Stimulated activated CD4-positive, alpha-beta T cell treated with anti-CD3 and anti-CD28 coated beads, Interleukin-1b, Interleukin-23, amount 100 ng/mL, for 48 hours (primary cell): ENCODE results near the gene RPS25.
"Not testable (repeated sequence)": the region's sequence is repeated elsewhere in the genome, so short reads cannot be mapped to it uniquely, and the experiment has no call there.

Source experiments
- DNase-seq: peaks from one replicate; pipeline ENCODE4 v3.0.0-alpha.2; 2020

The RPS25 gene

DNA sequence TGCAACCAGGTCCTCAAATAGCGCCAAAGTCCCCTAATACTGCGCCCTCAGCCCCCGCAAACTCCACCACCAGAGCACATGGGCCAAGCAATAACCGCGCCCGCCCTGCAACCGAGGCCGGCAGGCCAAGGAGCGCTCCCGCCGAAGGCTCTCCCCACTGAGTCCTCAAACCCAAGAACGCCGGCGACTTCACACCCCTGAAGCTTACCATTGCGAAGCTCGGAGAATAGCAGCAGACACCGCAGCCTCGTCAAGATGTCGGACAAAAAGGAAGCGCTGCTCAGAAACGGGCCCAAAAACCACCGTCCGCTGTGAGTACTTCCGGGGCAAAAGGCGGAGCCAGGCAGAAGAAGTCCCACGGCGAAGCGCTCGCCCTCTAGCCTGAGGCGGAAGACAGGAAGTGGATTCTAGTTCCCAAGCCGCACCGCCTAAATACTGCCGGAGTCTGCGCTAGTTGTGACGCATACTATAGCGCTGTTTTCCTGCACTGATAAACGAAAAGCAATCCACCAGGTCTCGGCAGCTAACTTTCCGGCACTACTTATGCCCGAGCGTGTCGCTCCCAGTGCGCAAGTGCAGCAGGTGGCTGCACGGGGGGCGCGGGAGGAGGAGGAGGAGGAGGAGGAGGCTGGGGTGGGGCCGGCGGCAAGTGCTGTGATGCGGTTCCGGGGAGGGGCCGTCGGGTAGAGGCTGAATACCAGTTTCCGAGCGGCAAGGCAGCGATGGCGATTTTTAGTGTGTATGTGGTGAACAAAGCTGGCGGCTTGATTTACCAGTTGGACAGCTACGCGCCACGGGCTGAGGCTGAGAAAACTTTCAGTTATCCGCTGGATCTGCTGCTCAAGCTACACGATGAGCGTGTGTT is at the start of gene RPS25, which contains the start of gene TRAPPC4:
RPS25 (minus strand) TSS at position 270 of the 865 bp plus-strand sequence; CDS start at position 211, 59 bp downstream.
TRAPPC4 (plus strand) TSS at position 693 of the 865 bp plus-strand sequence; CDS start at position 723, 30 bp downstream.
- peak; percentile 96 for DNase-seq

GRCh38 chr11:119067371-119068222 is 49.5 kb upstream of the RPS25 start, which contains the start of gene VPS11:
Gene VPS11 (plus strand): TSS chr11:119067818. CDS start chr11:119067824, 6 bp downstream.
- peak; percentile 98 for DNase-seq

- DNase-seq, result peak; percentile 35
Observed at GRCh38 chr11:119065369-119065768, 47.2 kb upstream of the RPS25 start.

- no peak for DNase-seq
Observed at GRCh38 chr11:119062779-119063178, 44.6 kb upstream of the RPS25 start.

- DNase-seq, result no peak
Observed at GRCh38 chr11:119061256-119061655, 43.1 kb upstream of the RPS25 start.

DNA sequence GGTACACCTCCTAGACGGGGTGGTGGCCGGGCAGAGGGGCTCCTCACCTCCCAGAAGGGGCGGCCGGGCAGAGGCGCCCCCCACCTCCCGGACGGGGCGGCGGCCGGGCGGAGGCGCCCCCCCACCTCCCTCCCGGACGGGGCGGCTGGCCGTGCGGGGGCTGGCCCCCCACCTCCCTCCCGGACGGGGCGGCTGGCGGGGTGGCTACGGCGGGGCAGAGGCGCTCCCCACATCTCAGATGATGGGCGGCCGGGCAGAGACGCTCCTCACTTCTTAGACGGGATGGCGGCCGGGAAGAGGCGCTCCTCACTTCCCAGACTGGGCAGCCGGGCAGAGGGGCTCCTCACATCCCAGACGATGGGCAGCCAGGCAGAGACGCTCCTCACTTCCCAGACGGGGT is 41.0 kb upstream of the RPS25 start:
- not testable (repeated sequence) for DNase-seq

DNA sequence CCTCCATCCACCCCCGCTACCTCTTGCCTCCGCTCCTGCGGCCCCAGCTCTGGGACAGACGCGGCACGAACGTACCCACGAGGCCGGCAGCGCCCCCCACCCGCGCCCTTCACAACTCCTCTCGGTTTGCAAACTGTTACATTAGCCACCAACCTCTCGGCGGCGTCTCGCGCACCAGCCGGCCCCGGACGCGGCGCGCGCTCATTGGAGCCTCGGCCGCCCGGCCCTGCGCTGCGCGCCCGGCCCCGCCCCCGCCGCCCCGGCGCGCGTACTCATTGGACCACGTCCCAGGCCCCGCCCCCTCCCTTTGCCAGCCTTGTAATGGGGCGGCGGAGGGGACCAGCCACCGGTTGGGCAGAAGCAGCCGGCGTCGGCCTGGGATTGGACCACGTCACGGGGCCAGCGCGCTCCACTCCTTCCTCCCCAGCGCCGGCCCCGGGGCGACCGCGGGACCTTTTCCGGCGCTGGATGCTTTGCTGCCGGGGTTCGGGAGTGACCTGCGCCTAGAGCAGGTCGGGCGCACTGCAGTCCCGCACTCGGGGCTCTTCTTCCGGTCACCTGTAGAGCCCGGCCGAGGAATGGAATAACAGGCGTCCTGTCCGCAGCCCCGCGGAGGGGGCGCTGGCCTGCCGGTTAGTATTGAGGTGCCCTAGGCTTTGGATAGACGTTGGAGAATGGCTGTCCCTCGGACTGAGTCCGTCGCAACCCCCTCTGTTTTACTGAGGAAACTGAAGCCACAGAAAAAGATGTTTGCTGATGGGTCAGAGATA is 39.0 kb upstream of the RPS25 start, which contains the start of gene HYOU1:
HYOU1 (minus strand) TSS at position 206 of the 770 bp plus-strand sequence. CDS start 1,045 bp downstream, outside the sequence.
- DNase-seq, result peak; percentile 98

- peak; percentile 41 for DNase-seq
Observed at GRCh38 chr11:119056421-119056999, 38.4 kb upstream of the RPS25 start.

GRCh38 chr11:119055901-119056300 is 37.8 kb upstream of the RPS25 start:
- no peak for DNase-seq

GRCh38 chr11:119054418-119054817 is 36.3 kb upstream of the RPS25 start:
- DNase-seq, result no peak

DNA sequence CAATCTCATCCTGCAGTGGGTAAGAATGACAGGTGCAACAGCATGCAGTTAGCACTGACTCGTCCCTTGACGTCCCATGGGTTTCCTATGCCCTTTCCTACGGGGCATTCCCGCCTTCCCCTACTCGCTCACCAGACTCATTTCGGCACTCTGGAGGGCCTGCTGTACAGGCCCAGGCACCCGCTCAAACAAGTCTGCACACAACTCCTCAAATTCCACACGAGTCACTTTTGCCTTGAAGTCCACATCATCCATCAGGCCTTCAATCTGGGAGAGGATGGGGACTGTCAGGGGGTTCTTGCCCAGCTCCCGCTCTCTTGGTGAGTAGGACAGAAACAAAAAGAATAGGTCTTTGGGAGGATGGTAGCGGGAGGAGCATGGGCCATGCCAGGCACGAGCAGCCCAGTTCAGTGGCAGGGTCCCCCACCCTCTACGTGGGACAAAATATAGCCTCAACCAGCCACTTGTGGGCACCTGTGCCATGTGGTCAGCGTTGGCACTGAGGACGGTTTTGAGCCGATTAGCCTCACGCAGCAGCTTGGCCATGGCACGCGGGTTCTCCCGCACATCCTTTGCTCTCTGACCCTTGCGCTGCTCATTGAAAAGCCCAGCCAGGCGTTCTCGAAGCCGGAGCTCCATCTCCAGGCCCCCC is 34.1 kb upstream of the RPS25 start:
- DNase-seq, result no peak

DNA sequence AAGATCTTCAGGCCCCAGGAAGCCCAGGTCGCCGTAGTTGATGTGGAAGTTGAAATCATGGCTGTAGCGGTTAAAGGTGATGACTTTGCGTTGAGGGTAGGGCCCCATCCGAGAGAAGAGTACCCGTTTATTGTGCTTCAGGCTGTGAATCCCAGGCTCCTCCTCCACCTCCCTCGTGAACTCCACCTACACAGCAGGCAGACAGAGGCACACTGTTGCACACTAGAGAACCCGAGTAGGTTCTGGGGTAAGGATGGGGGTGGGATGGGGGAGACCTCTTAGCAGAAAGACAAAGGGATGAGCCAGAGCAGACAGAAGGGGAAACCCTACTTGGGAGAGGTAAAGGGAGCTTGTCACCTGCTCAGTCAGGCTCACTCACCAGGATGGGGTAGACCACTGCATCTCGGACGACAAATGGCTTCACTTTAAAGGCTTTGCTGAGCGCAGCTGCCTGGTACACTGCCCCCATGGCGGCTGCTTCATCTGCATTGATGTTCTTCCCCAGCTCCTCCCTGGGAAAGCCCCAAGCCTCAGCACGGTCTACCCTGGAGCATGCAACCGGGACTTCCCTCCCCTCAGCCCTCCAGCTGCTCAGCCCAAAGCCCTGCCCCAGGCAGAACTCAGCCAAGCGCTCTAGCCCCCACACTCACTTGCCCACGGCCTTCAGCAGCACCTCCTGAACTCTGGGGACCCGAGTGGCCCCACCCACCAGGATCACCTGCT is 33.5 kb upstream of the RPS25 start:
- no peak for DNase-seq

DNA sequence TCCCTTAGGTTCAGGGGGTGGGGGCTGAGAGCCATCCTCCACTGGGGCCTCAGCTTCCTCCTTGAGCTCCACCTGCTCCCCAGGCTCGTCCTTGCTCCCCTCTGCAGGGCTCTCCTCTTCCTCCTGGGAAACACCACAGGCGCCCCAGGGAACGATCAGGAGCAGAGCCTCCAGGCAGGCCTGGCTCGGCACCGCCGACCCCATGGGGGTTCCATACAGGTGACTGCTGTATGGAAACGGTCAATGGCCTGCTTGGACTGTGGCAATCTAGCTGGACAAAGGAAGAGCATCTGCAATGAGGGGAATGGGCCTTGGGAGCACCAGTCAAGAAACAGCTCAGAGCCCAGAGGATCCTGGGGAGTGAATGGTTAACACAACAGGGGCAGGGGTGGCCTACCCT is 30.9 kb upstream of the RPS25 start:
- no peak for DNase-seq

- no peak for DNase-seq
Observed at GRCh38 chr11:119048644-119049043, 30.5 kb upstream of the RPS25 start.

DNA sequence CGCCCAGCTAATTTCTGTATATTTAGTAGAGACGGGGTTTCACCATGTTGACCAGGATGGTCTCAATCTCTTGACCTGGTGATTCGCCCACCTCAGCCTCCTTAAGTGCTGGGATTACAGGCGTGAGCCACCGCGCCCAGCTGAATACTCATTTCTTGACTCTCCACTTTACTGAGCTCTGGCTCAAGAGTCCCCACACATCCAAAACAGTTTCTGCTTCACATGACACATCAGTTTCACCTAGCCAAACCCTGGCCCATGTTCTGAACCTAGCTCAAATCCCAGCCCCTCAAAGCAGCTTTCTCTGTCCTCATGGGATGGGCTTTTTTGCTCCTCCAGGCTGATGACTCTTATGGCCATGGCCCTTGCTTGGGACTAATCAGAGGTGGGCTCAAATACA is 29.1 kb upstream of the RPS25 start:
- DNase-seq, result no peak

DNA sequence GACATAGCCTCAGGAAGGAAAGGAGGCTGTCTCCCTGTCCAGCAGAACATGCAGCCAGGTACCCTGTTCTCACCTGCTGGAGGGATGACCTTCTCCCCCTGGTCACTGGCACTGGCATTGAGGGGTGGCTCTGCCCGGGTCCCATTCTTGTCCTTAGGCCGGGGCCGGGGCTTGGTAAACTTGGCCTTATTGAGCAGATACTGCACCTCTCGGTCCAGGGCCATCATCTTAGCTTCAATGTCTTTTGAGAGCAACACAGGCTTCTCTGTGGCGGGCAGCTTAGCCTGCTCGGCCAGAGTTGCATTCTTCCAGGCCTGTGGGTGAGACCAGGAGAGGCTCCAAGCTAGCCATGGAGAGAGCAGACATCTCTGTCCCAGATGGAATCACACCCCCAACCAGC is 28.3 kb upstream of the RPS25 start:
- no peak for DNase-seq

GRCh38 chr11:119044708-119045107 is 26.6 kb upstream of the RPS25 start:
- DNase-seq, result no peak

DNA sequence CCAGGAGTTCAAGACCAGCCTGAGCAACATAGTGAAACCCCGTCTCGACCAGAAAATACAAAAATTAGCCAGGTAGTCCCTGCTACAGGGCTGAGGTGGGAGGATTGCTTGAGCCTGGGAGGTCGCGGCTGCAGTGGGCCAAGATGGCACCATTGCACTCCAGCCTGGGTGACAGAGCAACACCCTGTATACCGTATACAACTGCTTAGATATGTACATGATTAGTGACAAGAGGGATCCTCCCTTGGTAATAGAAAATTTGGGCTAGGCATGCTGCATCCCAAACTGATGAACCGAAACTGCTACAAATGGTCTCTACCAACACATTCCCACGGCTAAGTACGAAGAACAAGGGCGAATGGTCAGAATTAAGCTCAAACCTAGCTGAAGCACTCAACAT is 24.8 kb upstream of the RPS25 start:
- no peak for DNase-seq

- no peak for DNase-seq
Observed at GRCh38 chr11:119041821-119042514, 23.8 kb upstream of the RPS25 start.

- DNase-seq, result not testable (repeated sequence)
Observed at GRCh38 chr11:119039471-119039870, 21.3 kb upstream of the RPS25 start.
